Measurements from ENCODE around the gene C2CD2. TPM values are rescaled to one million over a fixed set of nuclear protein-coding genes. Genes with fewer than 3 reads are reported as not detected.

The C2CD2 gene
- total RNA-seq, 2 donors from 2014 or later = 13.3 to 16.1 TPM

DNA sequence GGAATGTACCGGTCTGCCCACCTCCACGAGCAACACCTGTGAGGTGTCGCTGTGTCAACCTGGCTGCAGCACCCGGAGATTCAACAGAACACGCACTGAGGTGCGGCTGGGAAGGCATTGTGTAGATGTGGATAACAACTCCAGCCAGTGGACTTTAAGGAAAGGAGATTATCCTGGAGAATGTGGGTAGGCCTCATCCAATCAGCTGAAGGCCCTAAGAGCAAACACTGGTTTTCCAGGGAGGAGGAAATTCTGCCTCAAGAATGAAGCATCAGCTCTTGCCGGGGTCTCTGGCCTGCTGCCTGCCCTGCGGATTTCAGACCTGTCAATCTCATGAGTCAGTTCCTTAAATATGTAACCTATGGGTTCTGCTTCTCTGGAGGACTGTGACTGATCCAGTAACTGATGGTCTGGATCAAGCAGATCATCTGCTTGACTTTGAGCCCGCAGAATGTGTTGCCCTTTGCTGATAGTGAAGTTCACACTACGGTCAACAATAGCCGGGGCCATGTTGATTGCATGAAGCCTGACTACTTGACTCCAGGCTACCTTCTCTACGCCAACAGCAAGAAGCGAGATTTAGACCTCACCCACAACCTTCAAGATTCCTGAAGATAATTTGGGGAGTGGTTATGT lies 58.8 kb downstream of the C2CD2 start:
- DNase-seq = no peak
- intact Hi-C loops (cut with DNase I) = no loop called here
- no peaks in the 10 kb centered on the region for H3K36me3 ChIP-seq

DNA sequence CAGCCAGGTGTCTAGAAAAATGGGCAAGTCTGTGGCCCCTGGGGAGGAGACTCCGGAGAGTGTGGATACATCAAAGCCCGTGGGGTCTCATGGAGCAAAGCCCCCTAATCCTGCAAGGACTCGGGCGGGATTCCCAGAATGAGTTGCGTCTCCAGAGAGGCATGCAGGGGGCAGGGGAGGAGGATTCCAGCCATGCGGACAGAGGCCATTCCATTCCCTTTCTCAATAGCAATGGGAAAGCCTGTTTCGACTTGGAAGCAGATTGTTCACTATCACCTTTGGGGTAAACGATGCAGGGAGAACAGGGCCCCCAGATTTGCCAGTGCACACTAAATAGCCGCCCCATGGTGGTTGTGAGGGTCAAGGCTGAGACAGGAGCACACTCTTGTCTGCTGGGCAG lies 59.3 kb downstream of the C2CD2 start:
- Histone ChIP-seq H3K27ac (no peak overlapping the region), H3K4me1 (no peaks in the 10 kb centered on the region), H3K36me3 (no peaks in the 10 kb centered on the region), H3K27me3 (no peaks in the 10 kb centered on the region), H3K9ac (ENCODE audit: low read depth in 2 of 2, low read length in 2 of 2) (no peak overlapping the region), H3K9me3 (no peaks in the 10 kb centered on the region), H3K4me3 (no peak overlapping the region)
- intact Hi-C loops (cut with DNase I) = no loop called here
- TF ChIP-seq, protein P1, sequence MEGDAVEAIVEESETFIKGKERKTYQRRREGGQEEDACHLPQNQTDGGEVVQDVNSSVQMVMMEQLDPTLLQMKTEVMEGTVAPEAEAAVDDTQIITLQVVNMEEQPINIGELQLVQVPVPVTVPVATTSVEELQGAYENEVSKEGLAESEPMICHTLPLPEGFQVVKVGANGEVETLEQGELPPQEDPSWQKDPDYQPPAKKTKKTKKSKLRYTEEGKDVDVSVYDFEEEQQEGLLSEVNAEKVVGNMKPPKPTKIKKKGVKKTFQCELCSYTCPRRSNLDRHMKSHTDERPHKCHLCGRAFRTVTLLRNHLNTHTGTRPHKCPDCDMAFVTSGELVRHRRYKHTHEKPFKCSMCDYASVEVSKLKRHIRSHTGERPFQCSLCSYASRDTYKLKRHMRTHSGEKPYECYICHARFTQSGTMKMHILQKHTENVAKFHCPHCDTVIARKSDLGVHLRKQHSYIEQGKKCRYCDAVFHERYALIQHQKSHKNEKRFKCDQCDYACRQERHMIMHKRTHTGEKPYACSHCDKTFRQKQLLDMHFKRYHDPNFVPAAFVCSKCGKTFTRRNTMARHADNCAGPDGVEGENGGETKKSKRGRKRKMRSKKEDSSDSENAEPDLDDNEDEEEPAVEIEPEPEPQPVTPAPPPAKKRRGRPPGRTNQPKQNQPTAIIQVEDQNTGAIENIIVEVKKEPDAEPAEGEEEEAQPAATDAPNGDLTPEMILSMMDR (IDR thresholded peaks at IDR 0.05) = no peak
- DNase-seq = no peak

More for the DNA sequence above, 58.8 kb downstream of the C2CD2 start:
- no peak overlapping the region for H3K4me3 ChIP-seq
- H3K4me1 ChIP-seq = no peaks in the 10 kb centered on the region
- no peak overlapping the region for H3K9ac ChIP-seq (ENCODE audit: low read depth in 2 of 2, low read length in 2 of 2)
- no peaks in the 10 kb centered on the region for H3K9me3 ChIP-seq
- TF ChIP-seq, protein P1 (IDR thresholded peaks at IDR 0.05) = no peak
- no peak overlapping the region for H3K27ac ChIP-seq
- no peaks in the 10 kb centered on the region for H3K27me3 ChIP-seq

DNA sequence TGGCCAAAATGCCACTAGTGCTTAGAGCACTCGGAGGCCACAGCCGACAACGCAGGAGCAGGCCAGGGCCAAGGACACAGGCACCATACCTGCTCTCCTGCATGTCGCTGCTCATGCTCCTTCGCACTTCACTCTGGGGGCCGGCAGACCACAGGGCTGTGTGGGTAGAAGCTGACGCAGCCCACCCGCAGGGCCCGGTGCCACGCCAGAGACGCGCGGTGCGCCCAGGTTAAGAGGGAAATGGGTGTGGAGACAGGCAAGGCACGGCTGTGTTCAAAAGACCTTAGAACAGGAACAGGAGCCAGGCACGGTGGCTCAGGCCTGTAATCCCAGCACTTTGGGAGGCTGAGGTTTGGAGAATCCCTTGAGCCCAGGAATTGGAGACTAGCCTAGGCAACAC lies 61.1 kb downstream of the C2CD2 start:
- no peaks in the 10 kb centered on the region for H3K27me3 ChIP-seq
- no peaks in the 10 kb centered on the region for H3K36me3 ChIP-seq
- H3K9ac ChIP-seq (ENCODE audit: low read depth in 2 of 2, low read length in 2 of 2) = no peak overlapping the region
- no peak overlapping the region for H3K27ac ChIP-seq
- H3K4me3 ChIP-seq = no peak overlapping the region
- no peaks in the 10 kb centered on the region for H3K4me1 ChIP-seq
- H3K9me3 ChIP-seq = no peaks in the 10 kb centered on the region
- intact Hi-C loops (cut with DNase I) = no loop called here
- TF ChIP-seq, protein P1 (IDR thresholded peaks at IDR 0.05) = no peak
- no peak for DNase-seq

DNA sequence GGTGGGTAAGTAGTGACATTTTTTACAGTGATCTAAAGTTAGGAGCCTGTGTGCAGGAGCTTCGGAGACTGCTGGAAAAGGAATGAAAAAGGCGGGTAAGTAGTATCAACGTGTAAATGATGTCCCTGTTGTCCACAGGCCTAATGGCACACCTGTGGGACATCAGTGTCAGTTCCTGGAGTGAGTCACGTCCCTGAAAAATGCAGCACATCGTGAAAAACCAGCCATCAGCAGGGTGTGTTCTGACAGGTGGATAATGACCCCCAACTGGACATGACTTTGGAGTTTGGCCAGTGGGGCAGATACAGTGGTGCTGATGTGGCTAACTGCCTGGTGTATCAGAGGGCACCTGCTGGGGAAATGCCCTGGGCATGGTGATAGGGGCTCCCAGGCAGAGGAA lies 62.7 kb downstream of the C2CD2 start:
- Histone ChIP-seq H3K9me3 (no peaks in the 10 kb centered on the region), H3K36me3 (no peaks in the 10 kb centered on the region), H3K9ac (ENCODE audit: low read depth in 2 of 2, low read length in 2 of 2) (no peak overlapping the region), H3K27ac (no peak overlapping the region), H3K27me3 (no peaks in the 10 kb centered on the region), H3K4me1 (no peaks in the 10 kb centered on the region), H3K4me3 (no peak overlapping the region)
- no peak for DNase-seq
- intact Hi-C loops (cut with DNase I) = no loop called here
- TF ChIP-seq, protein P1 (IDR thresholded peaks at IDR 0.05) = no peak

DNA sequence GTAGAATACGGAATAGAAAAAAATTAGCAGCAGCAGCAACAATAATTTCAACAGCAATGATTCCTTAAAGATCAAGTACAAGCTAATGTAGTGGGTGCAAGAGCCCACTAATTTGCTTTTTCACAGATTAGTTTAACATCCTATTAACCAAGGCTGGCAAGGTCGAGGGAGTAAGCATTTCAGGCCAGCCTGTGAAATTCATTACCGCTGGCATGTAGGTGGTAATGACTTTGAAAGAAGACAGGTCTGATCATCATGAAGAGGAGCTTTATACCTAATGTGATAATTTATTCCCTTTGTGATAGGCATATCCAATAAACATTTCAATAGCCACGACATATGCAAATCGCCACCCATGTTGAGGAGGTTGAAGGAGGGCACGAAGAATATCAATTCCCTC lies 63.5 kb downstream of the C2CD2 start:
- no peak overlapping the region for H3K27ac ChIP-seq
- intact Hi-C loops (cut with DNase I) = no loop called here
- no peaks in the 10 kb centered on the region for H3K27me3 ChIP-seq
- H3K36me3 ChIP-seq = no peaks in the 10 kb centered on the region
- no peak for DNase-seq
- TF ChIP-seq, protein P1 (IDR thresholded peaks at IDR 0.05) = no peak
- H3K4me1 ChIP-seq = no peaks in the 10 kb centered on the region
- H3K9ac ChIP-seq (ENCODE audit: low read depth in 2 of 2, low read length in 2 of 2) = no peak overlapping the region
- H3K9me3 ChIP-seq = no peaks in the 10 kb centered on the region
- no peak overlapping the region for H3K4me3 ChIP-seq

Data from colonic mucosa (tissue), 4 donors.